ENCODE measurements around the gene PDGFB.

PDGFB gene

GRCh38 chr22:39270792-39271191, 26.0 kb upstream of the PDGFB start:
- H3K4me3 ChIP-seq (ENCODE audit: severe bottlenecking), result no peak overlapping the region
- ATAC-seq (ENCODE audit: low read depth), result no peak
- no peaks in the 10 kb centered on the region for H3K36me3 ChIP-seq (ENCODE audit: low read depth)
- no peak overlapping the region for H3K27ac ChIP-seq (ENCODE audit: poor library complexity, severe bottlenecking)
- H3K9me3 ChIP-seq (ENCODE audit: severe bottlenecking), result no peaks in the 10 kb centered on the region
- no peak for TF ChIP-seq CTCF (IDR thresholded peaks at IDR 0.05; ENCODE audit: poor library complexity, severe bottlenecking)
- no peaks in the 10 kb centered on the region for H3K27me3 ChIP-seq (ENCODE audit: insufficient read depth, poor library complexity, severe bottlenecking)
- DNase-seq (ENCODE audit: low spot score), result no peak
- H3K4me1 ChIP-seq (ENCODE audit: insufficient read depth, poor library complexity, severe bottlenecking), result no peaks in the 10 kb centered on the region

GRCh38 chr22:39270280-39270679, 25.5 kb upstream of the PDGFB start:
- no peak overlapping the region for H3K27ac ChIP-seq (ENCODE audit: poor library complexity, severe bottlenecking)
- DNase-seq (ENCODE audit: low spot score), result no peak
- H3K9me3 ChIP-seq (ENCODE audit: severe bottlenecking), result no peaks in the 10 kb centered on the region
- no peak for ATAC-seq (ENCODE audit: low read depth)
- no peaks in the 10 kb centered on the region for H3K4me1 ChIP-seq (ENCODE audit: insufficient read depth, poor library complexity, severe bottlenecking)
- no peaks in the 10 kb centered on the region for H3K27me3 ChIP-seq (ENCODE audit: insufficient read depth, poor library complexity, severe bottlenecking)
- H3K4me3 ChIP-seq (ENCODE audit: severe bottlenecking), result no peak overlapping the region
- no peak for TF ChIP-seq CTCF (IDR thresholded peaks at IDR 0.05; ENCODE audit: poor library complexity, severe bottlenecking)
- H3K36me3 ChIP-seq (ENCODE audit: low read depth), result no peaks in the 10 kb centered on the region

GRCh38 chr22:39269095-39269790, 24.5 kb upstream of the PDGFB start:
- ATAC-seq (ENCODE audit: low read depth), result no peak
- no peak overlapping the region for H3K4me3 ChIP-seq (ENCODE audit: severe bottlenecking)
- H3K4me1 ChIP-seq (ENCODE audit: insufficient read depth, poor library complexity, severe bottlenecking), result no peaks in the 10 kb centered on the region
- H3K9me3 ChIP-seq (ENCODE audit: severe bottlenecking), result no peaks in the 10 kb centered on the region
- no peaks in the 10 kb centered on the region for H3K36me3 ChIP-seq (ENCODE audit: low read depth)
- DNase-seq (ENCODE audit: low spot score), result no peak
- no peak for TF ChIP-seq CTCF (IDR thresholded peaks at IDR 0.05; ENCODE audit: poor library complexity, severe bottlenecking)
- no peak overlapping the region for H3K27ac ChIP-seq (ENCODE audit: poor library complexity, severe bottlenecking)
- H3K27me3 ChIP-seq (ENCODE audit: insufficient read depth, poor library complexity, severe bottlenecking), result no peaks in the 10 kb centered on the region

GRCh38 chr22:39268645-39269044, 23.9 kb upstream of the PDGFB start:
- H3K4me1 ChIP-seq (ENCODE audit: insufficient read depth, poor library complexity, severe bottlenecking), result no peaks in the 10 kb centered on the region
- no peaks in the 10 kb centered on the region for H3K36me3 ChIP-seq (ENCODE audit: low read depth)
- H3K27me3 ChIP-seq (ENCODE audit: insufficient read depth, poor library complexity, severe bottlenecking), result no peaks in the 10 kb centered on the region
- ATAC-seq (ENCODE audit: low read depth) (no peak), DNase-seq (ENCODE audit: low spot score) (no peak)
- no peak overlapping the region for H3K4me3 ChIP-seq (ENCODE audit: severe bottlenecking)
- no peak for TF ChIP-seq CTCF (IDR thresholded peaks at IDR 0.05; ENCODE audit: poor library complexity, severe bottlenecking)
- H3K27ac ChIP-seq (ENCODE audit: poor library complexity, severe bottlenecking), result no peak overlapping the region
- no peaks in the 10 kb centered on the region for H3K9me3 ChIP-seq (ENCODE audit: severe bottlenecking)

- Histone ChIP-seq H3K27ac (ENCODE audit: poor library complexity, severe bottlenecking) (no peak overlapping the region), H3K27me3 (ENCODE audit: insufficient read depth, poor library complexity, severe bottlenecking) (no peaks in the 10 kb centered on the region), H3K36me3 (ENCODE audit: low read depth) (no peaks in the 10 kb centered on the region), H3K4me1 (ENCODE audit: insufficient read depth, poor library complexity, severe bottlenecking) (no peaks in the 10 kb centered on the region), H3K9me3 (ENCODE audit: severe bottlenecking) (no peaks in the 10 kb centered on the region), H3K4me3 (ENCODE audit: severe bottlenecking) (no peak overlapping the region)
- DNase-seq (ENCODE audit: low spot score), result no peak
- ATAC-seq (ENCODE audit: low read depth), result no peak
- no peak for TF ChIP-seq CTCF (IDR thresholded peaks at IDR 0.05; ENCODE audit: poor library complexity, severe bottlenecking)
These were observed 23.2 kb upstream of the PDGFB start for GRCh38 chr22:39267974-39268373.
